Thoracic aorta (tissue), 2 donors: Measurements from ENCODE around the gene MZF1. TPM values are rescaled to one million over a fixed set of nuclear protein-coding genes. Genes with fewer than 3 reads are reported as not detected.
A peak's percentile ranks its signal among the peaks of the same experiment; 100 is the strongest.

Experiments used
- ATAC-seq: fragments of 150-250 bp; one replicate; pipeline ENCODE4 v1.8.0; 2017; ENCODE audit warnings: low read depth; ENCODE audit not compliant: insufficient number of reproducible peaks, low FRiP score
- DNase-seq: peaks from one replicate; pipeline ENCODE4 v3.0.0-alpha.2; 2020; ENCODE audit warnings: low spot score
- H3K27ac ChIP-seq, 2 donors: fragments of 200-600 bp; sonication (generic); 1 replicate in 1 of 2; 2 replicates in 1 of 2; pipeline ENCODE4 v1.5.1; 2016; ENCODE audit warnings: mild to moderate bottlenecking in 2 of 2, moderate library complexity in 2 of 2
- H3K27me3 ChIP-seq: fragments of 200-600 bp; sonication (generic); replicated peaks from 2 replicates; pipeline ENCODE4 v1.6.0; 2016; ENCODE audit warnings: mild to moderate bottlenecking; ENCODE audit not compliant: insufficient read depth
- H3K36me3 ChIP-seq: fragments of 200-600 bp; sonication (generic); one replicate; pipeline ENCODE4 v1.5.1; 2016
- H3K4me1 ChIP-seq, 2 donors: fragments of 200-600 bp; sonication (generic); 1 replicate in 1 of 2; 2 replicates in 1 of 2; pipeline versions ENCODE4 v1.5.1 to v1.6.0; 2016; ENCODE audit warnings: low read depth in 2 of 2, mild to moderate bottlenecking in 1 of 2; ENCODE audit not compliant: control insufficient read depth in 1 of 2
- H3K4me3 ChIP-seq: fragments of 200-600 bp; sonication (generic); 2 replicates; pipeline ENCODE4 v1.5.1; 2016; ENCODE audit warnings: mild to moderate bottlenecking
- H3K9me3 ChIP-seq: fragments of 200-600 bp; sonication (generic); 2 replicates; pipeline ENCODE4 v1.5.1; 2016
- total RNA-seq, 2 donors: library from RNA; depleted of rRNA; stranded (reverse); fragments of >200 nt; gene quantifications; one replicate each; pipeline versions ENCODE4 v1.1.0 to v1.2.3, GENCODE V29; 2016
- TF ChIP-seq, protein P1 (sequence below): fragments of 200-600 bp; sonication (generic); IDR thresholded peaks from one replicate; pipeline ENCODE4 v1.5.1; 2019; ENCODE audit warnings: antibody characterized with exemption

MZF1 gene
- total RNA-seq, 2 donors from 2014 or later = 44.9 to 46.8 TPM

DNA sequence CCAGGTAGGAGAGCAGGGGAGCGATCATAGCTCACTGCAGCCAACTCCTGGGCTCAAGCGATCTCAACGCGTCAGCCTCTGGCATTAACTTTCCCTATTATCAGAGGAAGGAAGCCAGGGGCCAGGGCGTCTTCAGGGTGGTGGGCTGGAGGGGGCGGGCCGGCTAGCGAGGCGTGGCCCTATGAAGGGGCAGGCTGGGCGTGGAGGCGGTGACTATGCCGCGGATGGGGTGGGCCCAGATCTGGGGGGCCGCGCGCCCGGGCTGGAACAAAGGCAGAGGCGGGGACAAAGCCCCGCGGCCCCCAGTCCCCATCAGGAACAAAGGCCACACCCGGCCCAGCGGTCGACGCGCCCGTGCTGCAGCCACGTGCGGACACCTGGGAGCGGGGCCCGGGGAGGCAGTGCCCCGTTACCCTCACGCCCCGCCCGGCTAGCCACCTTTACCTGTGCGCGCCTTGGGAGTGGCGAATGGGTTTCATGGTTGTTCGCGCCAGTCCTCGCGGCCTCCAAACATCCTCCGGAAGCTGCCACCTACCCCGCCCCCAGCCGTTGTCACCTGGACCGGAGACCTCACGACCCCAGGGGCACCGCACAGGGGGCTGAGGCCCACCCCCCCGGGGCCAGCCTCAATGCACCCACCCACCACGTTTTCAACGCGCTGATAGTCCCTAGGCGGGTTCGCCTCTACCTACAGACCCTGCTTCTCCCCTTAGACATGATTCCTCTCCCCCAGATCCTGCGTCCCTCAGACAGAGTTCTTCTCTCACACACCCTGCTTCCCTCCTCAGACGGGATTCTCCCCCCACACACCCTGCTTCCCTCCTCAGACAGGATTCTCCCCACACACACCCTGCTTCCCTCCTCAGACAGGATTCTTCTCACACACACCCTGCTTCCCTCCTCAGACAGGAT is 34.6 kb downstream of the MZF1 start:
- no peak for ATAC-seq
- DNase-seq = no peak
- Histone ChIP-seq H3K36me3 (no peaks in the 10 kb centered on the region), H3K4me1 (peaks cover 5% of the 10 kb centered on the region in 2 donors), H3K9me3 (no peaks in the 10 kb centered on the region), H3K27ac (no peak overlapping the region), H3K27me3 (no peaks in the 10 kb centered on the region), H3K4me3 (peak overlapping the region; percentile 60)
- TF ChIP-seq, protein P1, sequence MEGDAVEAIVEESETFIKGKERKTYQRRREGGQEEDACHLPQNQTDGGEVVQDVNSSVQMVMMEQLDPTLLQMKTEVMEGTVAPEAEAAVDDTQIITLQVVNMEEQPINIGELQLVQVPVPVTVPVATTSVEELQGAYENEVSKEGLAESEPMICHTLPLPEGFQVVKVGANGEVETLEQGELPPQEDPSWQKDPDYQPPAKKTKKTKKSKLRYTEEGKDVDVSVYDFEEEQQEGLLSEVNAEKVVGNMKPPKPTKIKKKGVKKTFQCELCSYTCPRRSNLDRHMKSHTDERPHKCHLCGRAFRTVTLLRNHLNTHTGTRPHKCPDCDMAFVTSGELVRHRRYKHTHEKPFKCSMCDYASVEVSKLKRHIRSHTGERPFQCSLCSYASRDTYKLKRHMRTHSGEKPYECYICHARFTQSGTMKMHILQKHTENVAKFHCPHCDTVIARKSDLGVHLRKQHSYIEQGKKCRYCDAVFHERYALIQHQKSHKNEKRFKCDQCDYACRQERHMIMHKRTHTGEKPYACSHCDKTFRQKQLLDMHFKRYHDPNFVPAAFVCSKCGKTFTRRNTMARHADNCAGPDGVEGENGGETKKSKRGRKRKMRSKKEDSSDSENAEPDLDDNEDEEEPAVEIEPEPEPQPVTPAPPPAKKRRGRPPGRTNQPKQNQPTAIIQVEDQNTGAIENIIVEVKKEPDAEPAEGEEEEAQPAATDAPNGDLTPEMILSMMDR = no peak

DNA sequence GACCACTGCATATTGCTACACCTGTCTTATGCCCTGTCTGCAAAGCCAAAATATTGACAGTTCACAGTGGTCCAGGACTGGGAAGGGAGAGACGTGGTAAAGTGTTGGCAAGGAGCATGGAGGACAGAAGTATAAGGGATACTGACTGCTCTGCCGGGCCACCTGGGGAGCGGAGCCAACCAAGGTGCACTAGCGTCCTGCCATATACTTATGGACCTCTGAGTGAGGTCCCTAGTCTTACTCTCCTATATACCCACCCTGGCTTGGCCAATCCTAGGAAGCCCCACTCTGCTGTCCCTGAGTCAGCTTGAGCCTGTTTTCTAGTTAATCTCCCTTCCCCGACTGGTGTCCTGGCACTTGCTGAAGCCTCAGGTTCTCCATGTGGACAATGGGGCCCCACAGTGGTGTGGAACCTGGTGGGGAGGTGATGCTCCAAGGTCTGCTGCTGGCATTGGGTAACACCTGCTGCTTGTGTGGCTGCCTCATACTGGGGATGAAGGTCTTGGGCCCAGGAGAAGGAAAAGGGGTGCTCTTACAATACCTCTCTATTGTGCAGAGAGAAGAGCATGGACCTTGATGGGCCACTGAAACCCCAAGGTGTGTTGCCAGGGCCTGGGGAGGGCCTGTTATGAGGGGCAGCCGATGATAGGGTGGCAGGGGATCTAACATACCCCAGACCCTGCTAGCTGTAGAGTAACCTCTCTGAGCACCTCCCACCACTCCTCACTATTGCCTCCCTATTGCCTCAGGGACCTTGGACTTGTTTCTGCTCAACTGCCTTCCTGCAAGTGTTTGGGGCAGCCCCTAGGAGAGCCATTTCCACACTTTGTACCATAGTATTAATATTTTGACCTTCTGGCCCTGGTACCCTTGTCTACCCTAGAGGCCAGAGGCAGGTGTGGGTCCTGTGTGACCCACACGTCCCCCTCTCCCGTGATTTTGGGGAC is 36.0 kb downstream of the MZF1 start:
- ATAC-seq (no peak), DNase-seq (no peak)
- Histone ChIP-seq H3K4me3 (no peak overlapping the region), H3K36me3 (no peaks in the 10 kb centered on the region), H3K4me1 (peaks cover 0 to 5% of the 10 kb centered on the region in 2 donors), H3K27ac (no peak overlapping the region), H3K9me3 (no peaks in the 10 kb centered on the region), H3K27me3 (no peaks in the 10 kb centered on the region)
- TF ChIP-seq, protein P1 = no peak

DNA sequence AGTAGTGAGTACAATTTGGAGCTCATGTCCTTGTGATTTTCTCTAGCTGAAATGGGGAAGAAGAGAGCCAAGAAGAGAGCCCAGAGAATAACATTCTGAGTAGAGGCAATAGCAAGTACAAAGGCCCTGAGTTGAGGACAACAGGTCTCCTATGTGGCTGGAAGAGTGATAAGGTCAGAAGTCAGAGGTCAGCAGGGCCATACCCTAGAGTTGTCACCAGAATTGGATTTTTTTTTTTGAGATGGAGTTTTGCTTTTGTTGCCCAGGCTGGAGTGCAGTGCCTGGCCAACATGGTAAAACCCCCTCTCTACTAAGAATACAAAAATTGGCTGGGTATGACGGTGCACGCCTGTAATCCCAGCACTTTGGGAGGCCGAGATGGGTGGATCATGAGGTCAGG is 37.3 kb downstream of the MZF1 start:
- TF ChIP-seq, protein P1 = no peak
- no peak overlapping the region for H3K4me3 ChIP-seq
- H3K27ac ChIP-seq = no peak overlapping the region
- peaks cover 0 to 5% of the 10 kb centered on the region in 2 donors for H3K4me1 ChIP-seq
- no peaks in the 10 kb centered on the region for H3K9me3 ChIP-seq
- no peaks in the 10 kb centered on the region for H3K27me3 ChIP-seq
- DNase-seq = no peak
- H3K36me3 ChIP-seq = no peaks in the 10 kb centered on the region
- no peak for ATAC-seq

DNA sequence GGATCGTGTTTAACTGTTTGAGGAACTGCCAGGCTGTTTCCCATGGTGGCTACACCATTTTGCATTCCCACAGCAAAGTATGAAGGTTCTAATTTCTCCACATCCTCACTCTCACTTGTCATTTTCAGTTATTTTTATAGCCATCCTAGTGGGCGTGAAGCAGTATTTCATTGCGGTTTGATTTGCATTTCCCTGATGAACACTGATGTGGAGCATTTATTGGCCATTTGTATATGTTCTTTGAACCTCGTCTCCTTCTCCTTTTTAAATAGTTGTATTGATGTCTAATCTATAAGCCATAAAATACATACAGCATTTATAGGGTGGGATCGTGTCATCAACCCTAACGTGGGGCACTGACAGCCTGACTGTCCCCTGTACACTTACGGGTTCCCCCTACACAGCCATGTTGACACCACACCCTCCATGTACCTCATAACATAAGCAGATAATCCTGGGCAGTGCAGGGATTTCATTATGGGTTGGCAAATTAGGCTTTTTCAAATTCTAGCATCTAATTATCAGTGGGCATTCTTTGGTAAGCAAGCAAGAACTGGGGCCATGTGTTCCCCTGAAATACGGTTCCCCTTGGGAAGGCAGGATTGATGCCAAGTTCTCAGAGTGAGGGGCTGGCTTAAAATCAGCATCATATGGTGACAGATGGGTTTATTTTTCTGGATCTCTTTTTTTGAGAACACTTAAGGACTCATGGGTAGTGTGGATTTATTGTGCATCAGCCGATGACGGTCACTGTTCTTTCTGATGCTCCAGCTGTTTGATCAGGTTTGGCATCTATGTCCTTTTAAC is 41.9 kb downstream of the MZF1 start:
- H3K27ac ChIP-seq = no peak overlapping the region
- no peaks in the 10 kb centered on the region for H3K36me3 ChIP-seq
- ATAC-seq = no peak
- H3K4me3 ChIP-seq = no peak overlapping the region
- DNase-seq = no peak
- TF ChIP-seq, protein P1 = no peak
- no peaks in the 10 kb centered on the region for H3K9me3 ChIP-seq
- H3K4me1 ChIP-seq = no peaks in the 10 kb centered on the region
- H3K27me3 ChIP-seq = no peaks in the 10 kb centered on the region
